AG04450 (cell line): ENCODE data around the gene ATOH1. TPM values are rescaled to one million over a fixed set of nuclear protein-coding genes. Genes with fewer than 3 reads are reported as not detected.

ENCODE experiments used
- CTCF ChIA-PET: fragments of 300-600, 350-600 bp; formaldehyde crosslinking; extraction: SDS; loops from one replicate; lab custom pipeline; 2022; ENCODE audit warnings: antibody characterized with exemption, inconsistent platforms; lab: Charles Lee
- POLR2A ChIA-PET: fragments of 350-600 bp; formaldehyde crosslinking; extraction: SDS; loops from one replicate; lab custom pipeline; 2021; ENCODE audit warnings: antibody characterized with exemption, inconsistent platforms; lab: Yijun Ruan, JAX
- DNase-seq: peaks from one replicate; pipeline ENCODE4 v3.0.0-alpha.2; 2011; ENCODE audit warnings: low read depth, low spot score
- H3K27ac ChIP-seq: one replicate; pipeline ENCODE4 v1.5.1; 2012; ENCODE audit warnings: low read depth, low read length, control low read depth
- H3K27me3 ChIP-seq: one replicate; pipeline ENCODE4 v1.6.0; 2012; ENCODE audit warnings: low read length; ENCODE audit not compliant: control insufficient read depth, insufficient read depth
- H3K4me3 ChIP-seq: 2 replicates; pipeline ENCODE4 v1.5.1; 2011; ENCODE audit warnings: mild to moderate bottlenecking, low read depth, low read length, control low read depth
- H3K9me3 ChIP-seq: 2 replicates; pipeline ENCODE4 v1.5.1; 2012; ENCODE audit warnings: low read length; ENCODE audit not compliant: control insufficient read depth, insufficient read depth
- polyA minus RNA-seq: library from RNA; depleted of rRNA, polyadenylated mRNA; stranded (reverse); fragments of >200 nt; gene quantifications from 2 replicates; pipeline ENCODE4 v1.2.3, GENCODE V29; 2011; rRNA and poly(A)+ RNA removed
- polyA plus RNA-seq: library from polyadenylated mRNA; depleted of rRNA; stranded (reverse); fragments of >200 nt; gene quantifications from 2 replicates; pipeline ENCODE4 v1.2.3, GENCODE V29; 2011; rRNA removed
- TF ChIP-seq, protein P1 (sequence below): IDR thresholded peaks from 2 replicates; pipeline ENCODE4 v1.5.1; 2011; ENCODE audit warnings: low read depth, low read length, control low read depth, inconsistent platforms

Gene ATOH1, protein sequence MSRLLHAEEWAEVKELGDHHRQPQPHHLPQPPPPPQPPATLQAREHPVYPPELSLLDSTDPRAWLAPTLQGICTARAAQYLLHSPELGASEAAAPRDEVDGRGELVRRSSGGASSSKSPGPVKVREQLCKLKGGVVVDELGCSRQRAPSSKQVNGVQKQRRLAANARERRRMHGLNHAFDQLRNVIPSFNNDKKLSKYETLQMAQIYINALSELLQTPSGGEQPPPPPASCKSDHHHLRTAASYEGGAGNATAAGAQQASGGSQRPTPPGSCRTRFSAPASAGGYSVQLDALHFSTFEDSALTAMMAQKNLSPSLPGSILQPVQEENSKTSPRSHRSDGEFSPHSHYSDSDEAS
- polyA plus RNA-seq (not detected in 2 replicates), polyA minus RNA-seq (not detected in 2 replicates)

DNA sequence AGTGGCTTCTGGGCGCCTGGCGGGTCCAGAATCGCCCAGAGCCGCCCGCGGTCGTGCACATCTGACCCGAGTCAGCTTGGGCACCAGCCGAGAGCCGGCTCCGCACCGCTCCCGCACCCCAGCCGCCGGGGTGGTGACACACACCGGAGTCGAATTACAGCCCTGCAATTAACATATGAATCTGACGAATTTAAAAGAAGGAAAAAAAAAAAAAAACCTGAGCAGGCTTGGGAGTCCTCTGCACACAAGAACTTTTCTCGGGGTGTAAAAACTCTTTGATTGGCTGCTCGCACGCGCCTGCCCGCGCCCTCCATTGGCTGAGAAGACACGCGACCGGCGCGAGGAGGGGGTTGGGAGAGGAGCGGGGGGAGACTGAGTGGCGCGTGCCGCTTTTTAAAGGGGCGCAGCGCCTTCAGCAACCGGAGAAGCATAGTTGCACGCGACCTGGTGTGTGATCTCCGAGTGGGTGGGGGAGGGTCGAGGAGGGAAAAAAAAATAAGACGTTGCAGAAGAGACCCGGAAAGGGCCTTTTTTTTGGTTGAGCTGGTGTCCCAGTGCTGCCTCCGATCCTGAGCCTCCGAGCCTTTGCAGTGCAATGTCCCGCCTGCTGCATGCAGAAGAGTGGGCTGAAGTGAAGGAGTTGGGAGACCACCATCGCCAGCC, at the start of gene ATOH1:
ATOH1 (plus strand) TSS at position 422 of the 663 bp plus-strand sequence; CDS start at position 596, 174 bp downstream.
- TF ChIP-seq, protein P1, sequence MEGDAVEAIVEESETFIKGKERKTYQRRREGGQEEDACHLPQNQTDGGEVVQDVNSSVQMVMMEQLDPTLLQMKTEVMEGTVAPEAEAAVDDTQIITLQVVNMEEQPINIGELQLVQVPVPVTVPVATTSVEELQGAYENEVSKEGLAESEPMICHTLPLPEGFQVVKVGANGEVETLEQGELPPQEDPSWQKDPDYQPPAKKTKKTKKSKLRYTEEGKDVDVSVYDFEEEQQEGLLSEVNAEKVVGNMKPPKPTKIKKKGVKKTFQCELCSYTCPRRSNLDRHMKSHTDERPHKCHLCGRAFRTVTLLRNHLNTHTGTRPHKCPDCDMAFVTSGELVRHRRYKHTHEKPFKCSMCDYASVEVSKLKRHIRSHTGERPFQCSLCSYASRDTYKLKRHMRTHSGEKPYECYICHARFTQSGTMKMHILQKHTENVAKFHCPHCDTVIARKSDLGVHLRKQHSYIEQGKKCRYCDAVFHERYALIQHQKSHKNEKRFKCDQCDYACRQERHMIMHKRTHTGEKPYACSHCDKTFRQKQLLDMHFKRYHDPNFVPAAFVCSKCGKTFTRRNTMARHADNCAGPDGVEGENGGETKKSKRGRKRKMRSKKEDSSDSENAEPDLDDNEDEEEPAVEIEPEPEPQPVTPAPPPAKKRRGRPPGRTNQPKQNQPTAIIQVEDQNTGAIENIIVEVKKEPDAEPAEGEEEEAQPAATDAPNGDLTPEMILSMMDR: no peak
- ChIA-PET POLR2A (no interaction called here), CTCF (no interaction called here)
- no peak for DNase-seq
- peak within 1 kb of the TSS; percentile 45 for H3K4me3 ChIP-seq
- H3K9me3 ChIP-seq: peaks cover 3% of the 10 kb centered on the region; the same call in 1 of the 2 replicates
- peaks cover 65% of the 10 kb centered on the region for H3K27me3 ChIP-seq
- no peak within 1 kb of the TSS for H3K27ac ChIP-seq

- POLR2A ChIA-PET: no interaction called here
- H3K4me3 ChIP-seq: no peak overlapping the region
- TF ChIP-seq, protein P1: no peak
- CTCF ChIA-PET: no interaction called here
- no peaks in the 10 kb centered on the region for H3K27me3 ChIP-seq
- H3K9me3 ChIP-seq: no peaks in the 10 kb centered on the region
- no peak overlapping the region for H3K27ac ChIP-seq
- no peak for DNase-seq
These were observed 49.3 kb upstream of the ATOH1 start for GRCh38 chr4:93779228-93779627.

GRCh38 chr4:93780080-93780479, 48.5 kb upstream of the ATOH1 start:
- ChIA-PET POLR2A (no interaction called here), CTCF (no interaction called here)
- Histone ChIP-seq H3K27ac (no peak overlapping the region), H3K9me3 (no peaks in the 10 kb centered on the region), H3K27me3 (no peaks in the 10 kb centered on the region), H3K4me3 (no peak overlapping the region)
- TF ChIP-seq, protein P1: no peak
- no peak for DNase-seq

DNA sequence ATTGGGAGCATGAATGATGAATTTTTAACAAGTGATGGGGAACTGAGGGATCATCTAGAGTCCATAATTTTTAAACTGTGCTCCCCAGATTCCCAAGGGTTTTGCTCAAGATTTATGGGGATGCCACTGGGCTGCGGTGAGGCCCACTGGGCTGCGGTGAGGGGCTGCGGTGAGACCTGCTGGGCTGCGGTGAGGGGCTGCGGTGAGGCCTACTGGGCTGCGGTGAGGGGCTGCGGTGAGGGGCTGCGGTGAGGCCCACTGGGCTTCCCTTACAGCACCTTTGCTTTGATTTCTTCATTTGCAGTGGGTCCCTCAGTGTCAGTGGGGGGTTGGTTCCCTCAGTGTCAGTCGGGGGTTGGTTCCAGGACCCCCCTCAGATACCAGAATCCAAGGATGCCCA, 47.4 kb upstream of the ATOH1 start:
- DNase-seq: no peak
- Histone ChIP-seq H3K27me3 (no peaks in the 10 kb centered on the region), H3K27ac (no peak overlapping the region), H3K4me3 (no peak overlapping the region), H3K9me3 (no peaks in the 10 kb centered on the region)
- TF ChIP-seq, protein P1: no peak
- POLR2A ChIA-PET: no interaction called here
- CTCF ChIA-PET: no interaction called here

GRCh38 chr4:93786149-93786548, 42.4 kb upstream of the ATOH1 start:
- Histone ChIP-seq H3K27me3 (no peaks in the 10 kb centered on the region), H3K9me3 (no peaks in the 10 kb centered on the region), H3K4me3 (no peak overlapping the region), H3K27ac (no peak overlapping the region)
- TF ChIP-seq, protein P1: no peak
- ChIA-PET POLR2A (no interaction called here), CTCF (interaction anchor here (0.6 to 0.9 kb wide), 2 partner anchors 9 to 25 kb away, joined by 3 read pairs; no protein-coding TSS in a partner anchor)
- DNase-seq: no peak
